Measurements from ENCODE around the gene SKI. TPM values are rescaled to one million over a fixed set of nuclear protein-coding genes. Genes with fewer than 3 reads are reported as not detected.
A peak's percentile ranks its signal among the peaks of the same experiment; 100 is the strongest.

SKI gene
- total RNA-seq, 1 experiment from 2014 or later = 89.5 TPM

DNA sequence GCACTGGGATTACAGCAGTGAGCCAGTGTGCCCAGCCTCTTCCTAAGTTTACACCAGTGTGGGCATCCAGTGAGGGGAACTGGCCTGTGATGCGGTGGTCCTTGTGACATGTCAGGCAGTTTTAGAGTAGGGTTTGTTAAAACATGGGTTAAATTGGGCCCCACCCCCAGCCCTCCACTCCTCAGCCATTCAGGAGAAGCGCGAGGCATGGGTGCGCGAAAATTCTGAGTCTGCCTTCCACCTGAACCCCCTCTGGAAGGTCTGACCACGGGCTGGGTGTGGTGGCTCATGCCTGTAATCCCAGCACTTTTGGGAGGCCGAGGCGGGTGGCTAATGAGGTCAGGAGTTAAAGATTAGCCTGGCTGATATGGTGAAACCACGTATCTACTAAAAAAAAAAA, 51.7 kb downstream of the SKI start:
- Histone ChIP-seq H3K23me2 (ENCODE audit: insufficient read length, low read depth, low read length, poor library complexity, severe bottlenecking) (no peaks in the 10 kb centered on the region), H2AFZ (ENCODE audit: low read length) (no peak overlapping the region), H3K9me3 (ENCODE audit: control insufficient read depth, low read depth, low read length) (no peaks in the 10 kb centered on the region), H3K14ac (ENCODE audit: insufficient read depth, low read length) (0 out of 2 replicates have a peak overlapping the region, but pooled peaks have one; percentile 1), H2BK12ac (ENCODE audit: insufficient read length, low read depth, low read length) (no peak overlapping the region), H3K79me1 (ENCODE audit: insufficient read depth, low read depth, low read length, poor library complexity, severe bottlenecking) (no peaks in the 10 kb centered on the region), H3T11ph (ENCODE audit: low read length) (no peak overlapping the region), H3K27me3 (ENCODE audit: insufficient read depth, low read length) (no peaks in the 10 kb centered on the region), H2AK5ac (ENCODE audit: insufficient read length, low read length) (no peak overlapping the region), H3K79me2 (ENCODE audit: insufficient read depth, low read length) (peaks cover 16% of the 10 kb centered on the region; the same call in 1 of the 2 replicates), H2BK5ac (ENCODE audit: insufficient read length, low read length) (no peak overlapping the region), H4K20me1 (ENCODE audit: control insufficient read depth, insufficient read depth, insufficient read length) (no peaks in the 10 kb centered on the region), H3K9ac (ENCODE audit: extremely low read depth, insufficient read length, low read length) (no peak overlapping the region), H3K18ac (ENCODE audit: insufficient read length, low read depth, low read length) (no peak overlapping the region), H4K5ac (ENCODE audit: insufficient read length, low read depth, low read length) (no peak overlapping the region), H3K4me2 (ENCODE audit: insufficient read depth, insufficient read length, low read length) (no peak overlapping the region), H3K56ac (ENCODE audit: insufficient read length, low read depth, low read length) (no peak overlapping the region), H3K23ac (ENCODE audit: insufficient read length, low read depth, low read length) (no peak overlapping the region), H4K91ac (ENCODE audit: insufficient read length, low read depth, low read length) (no peak overlapping the region), H3K4me1 (ENCODE audit: insufficient read depth, low read length) (peaks cover 2% of the 10 kb centered on the region; the same call in 1 of the 2 replicates), H4K8ac (replicated peaks; ENCODE audit: insufficient read length, low read depth, low read length) (no peak overlapping the region), H2BK15ac (ENCODE audit: low read depth, low read length) (no peak overlapping the region), H3K4ac (ENCODE audit: low read depth, low read length) (no peak overlapping the region), H2BK20ac (ENCODE audit: low read depth, low read length, poor library complexity, severe bottlenecking) (no peak overlapping the region), H3K27ac (ENCODE audit: insufficient read length, low read depth, low read length) (no peak overlapping the region), H2BK120ac (ENCODE audit: low read depth, low read length, poor library complexity, severe bottlenecking) (no peak overlapping the region)
- H3K27me3 Mint-ChIP-seq (ENCODE audit: low read depth) = no peaks in the 10 kb centered on the region
- TF ChIP-seq, protein P1, sequence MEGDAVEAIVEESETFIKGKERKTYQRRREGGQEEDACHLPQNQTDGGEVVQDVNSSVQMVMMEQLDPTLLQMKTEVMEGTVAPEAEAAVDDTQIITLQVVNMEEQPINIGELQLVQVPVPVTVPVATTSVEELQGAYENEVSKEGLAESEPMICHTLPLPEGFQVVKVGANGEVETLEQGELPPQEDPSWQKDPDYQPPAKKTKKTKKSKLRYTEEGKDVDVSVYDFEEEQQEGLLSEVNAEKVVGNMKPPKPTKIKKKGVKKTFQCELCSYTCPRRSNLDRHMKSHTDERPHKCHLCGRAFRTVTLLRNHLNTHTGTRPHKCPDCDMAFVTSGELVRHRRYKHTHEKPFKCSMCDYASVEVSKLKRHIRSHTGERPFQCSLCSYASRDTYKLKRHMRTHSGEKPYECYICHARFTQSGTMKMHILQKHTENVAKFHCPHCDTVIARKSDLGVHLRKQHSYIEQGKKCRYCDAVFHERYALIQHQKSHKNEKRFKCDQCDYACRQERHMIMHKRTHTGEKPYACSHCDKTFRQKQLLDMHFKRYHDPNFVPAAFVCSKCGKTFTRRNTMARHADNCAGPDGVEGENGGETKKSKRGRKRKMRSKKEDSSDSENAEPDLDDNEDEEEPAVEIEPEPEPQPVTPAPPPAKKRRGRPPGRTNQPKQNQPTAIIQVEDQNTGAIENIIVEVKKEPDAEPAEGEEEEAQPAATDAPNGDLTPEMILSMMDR (conservative IDR thresholded peaks at IDR 0.05) = no peak
- H3K27ac Mint-ChIP-seq = peak overlapping the region; percentile 96 to 97 (median 97); a peak in 6 of 7 replicates
- peak overlapping the region in 1 of 2 experiments; percentile 66; a peak in 2 of 5 replicates for H3K4me3 Mint-ChIP-seq
- peaks cover 3 to 4% of the 10 kb centered on the region in 2 experiments for H3K9me3 Mint-ChIP-seq
- WGBS (ENCODE audit: extremely low coverage, insufficient read length, low lambda C conversion rate) = no CpG with 5 or more reads among the region's 9 CpGs
- H3K4me1 Mint-ChIP-seq = peaks cover 46 to 53% of the 10 kb centered on the region in 2 experiments
- H3K36me3 Mint-ChIP-seq (ENCODE audit: insufficient read depth in 1 of 3, low read depth in 3 of 3) = peaks cover 16 to 20% (median 17%) of the 10 kb centered on the region in 3 experiments; a peak in 6 of 7 replicates
- peak; percentile 46 for DNase-seq
